OCI-LY1 (cell line): ENCODE measurements around the gene MACIR.

Experiments used
- H2AFZ ChIP-seq: fragments of 200-600 bp; sonication (generic), shearing (Covaris generic); 2 replicates; pipeline ENCODE4 v1.6.0; 2014; ENCODE audit warnings: antibody characterized with exemption, mild to moderate bottlenecking, low read length
- H3F3A ChIP-seq: fragments of 200-600 bp; sonication (generic), shearing (Covaris generic); 2 replicates; pipeline ENCODE4 v1.6.0; 2014; ENCODE audit warnings: mild to moderate bottlenecking, antibody characterized with exemption, low read length, moderate library complexity; ENCODE audit not compliant: insufficient read depth
- H3K27ac ChIP-seq: fragments of 200-600 bp; sonication (generic); 2 replicates; pipeline ENCODE4 v1.5.1; 2014; ENCODE audit warnings: low read length, mixed run types, mild to moderate bottlenecking, low read depth; ENCODE audit not compliant: poor library complexity, severe bottlenecking
- H3K27me3 ChIP-seq: fragments of 200-600 bp; sonication (generic); 2 replicates; pipeline ENCODE4 v1.6.0; 2014; ENCODE audit warnings: antibody characterized with exemption, mild to moderate bottlenecking, low read length, moderate library complexity; ENCODE audit not compliant: insufficient read depth
- H3K36me3 ChIP-seq: fragments of 200-600 bp; sonication (generic); 2 replicates; pipeline ENCODE4 v1.6.1; 2014; ENCODE audit warnings: mild to moderate bottlenecking, antibody characterized with exemption, low read length, moderate library complexity, mixed read lengths; ENCODE audit not compliant: insufficient read depth
- H3K4me1 ChIP-seq: fragments of 200-600 bp; sonication (generic); 2 replicates; pipeline ENCODE4 v1.5.1; 2014; ENCODE audit warnings: mild to moderate bottlenecking, low read length, moderate library complexity; ENCODE audit not compliant: insufficient read depth, severe bottlenecking
- H3K4me2 ChIP-seq: fragments of 200-600 bp; sonication (generic), shearing (Covaris generic); 2 replicates; pipeline ENCODE4 v1.6.1; 2014; ENCODE audit warnings: low read length
- H3K4me3 ChIP-seq: fragments of 200-600 bp; sonication (generic); 2 replicates; pipeline ENCODE4 v1.5.1; 2014; ENCODE audit warnings: low read length, low read depth, mild to moderate bottlenecking, mixed read lengths; ENCODE audit not compliant: poor library complexity, severe bottlenecking
- H3K79me2 ChIP-seq: fragments of 200-600 bp; shearing (Covaris generic); 2 replicates; pipeline ENCODE4 v1.6.1; 2016; ENCODE audit warnings: mixed run types, low read length, mixed read lengths; ENCODE audit not compliant: insufficient read depth
- H3K9ac ChIP-seq: fragments of 200-600 bp; sonication (generic), shearing (Covaris generic); 2 replicates; pipeline ENCODE4 v1.6.1; 2014; ENCODE audit warnings: mild to moderate bottlenecking, low read length, mixed read lengths
- H3K9me2 ChIP-seq: fragments of 200-600 bp; sonication (generic), shearing (Covaris generic); 2 replicates; pipeline ENCODE4 v1.6.1; 2014; ENCODE audit warnings: low read depth, mild to moderate bottlenecking, low read length, mixed read lengths
- H3K9me3 ChIP-seq: fragments of 200-600 bp; shearing (Covaris generic); 2 replicates; pipeline ENCODE4 v1.6.1; 2014; ENCODE audit warnings: low read length, mixed read lengths
- H4K20me1 ChIP-seq: fragments of 200-600 bp; sonication (generic), shearing (Covaris generic); 2 replicates; pipeline ENCODE4 v1.6.0; 2016; ENCODE audit warnings: mild to moderate bottlenecking, low read length; ENCODE audit not compliant: insufficient read depth
- CTCF ChIP-seq: fragments of 200-600 bp; sonication (generic), shearing (Covaris generic); IDR thresholded peaks from 2 replicates; pipeline ENCODE4 v1.5.1; 2017; ENCODE audit warnings: mild to moderate bottlenecking, antibody characterized with exemption, low read length, moderate library complexity, mixed read lengths
- EZH2 ChIP-seq: fragments of 200-600 bp; sonication (generic), shearing (Covaris generic); IDR thresholded peaks from 2 replicates; pipeline ENCODE4 v1.8.0; 2017; ENCODE audit warnings: borderline replicate concordance, mixed run types, mild to moderate bottlenecking, antibody characterized with exemption, low read length, moderate library complexity, mixed read lengths

The MACIR gene

DNA sequence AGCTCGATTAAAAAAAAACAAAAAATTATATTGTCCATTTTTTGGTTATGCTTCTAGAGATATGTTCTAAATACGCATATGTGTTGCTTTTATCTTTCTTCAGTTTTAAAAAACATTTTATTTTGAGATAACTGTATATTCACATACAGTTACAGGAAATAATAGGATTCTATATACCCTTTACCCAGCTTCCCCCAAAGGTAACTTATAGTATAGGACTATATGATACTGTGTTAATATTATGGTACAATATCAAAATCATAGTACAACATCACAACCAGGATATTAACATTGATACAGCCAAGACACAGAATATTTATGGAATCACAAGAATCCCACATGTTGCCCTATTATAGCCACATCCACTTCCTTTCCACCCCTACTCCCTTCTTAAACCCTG is 9.5 kb upstream of the MACIR start:
- Histone ChIP-seq H3K9me3 (no peaks in the 10 kb centered on the region), H3K4me3 (no peak overlapping the region), H3K79me2 (no peaks in the 10 kb centered on the region), H3K4me2 (no peak overlapping the region), H3K9ac (no peak overlapping the region), H3K9me2 (no peaks in the 10 kb centered on the region), H3K36me3 (no peaks in the 10 kb centered on the region), H3K27me3 (no peaks in the 10 kb centered on the region), H3K4me1 (no peaks in the 10 kb centered on the region), H4K20me1 (no peaks in the 10 kb centered on the region), H3F3A (no peaks in the 10 kb centered on the region), H2AFZ (no peak overlapping the region), H3K27ac (no peak overlapping the region)
- TF ChIP-seq EZH2 (no peak), CTCF (no peak)

DNA sequence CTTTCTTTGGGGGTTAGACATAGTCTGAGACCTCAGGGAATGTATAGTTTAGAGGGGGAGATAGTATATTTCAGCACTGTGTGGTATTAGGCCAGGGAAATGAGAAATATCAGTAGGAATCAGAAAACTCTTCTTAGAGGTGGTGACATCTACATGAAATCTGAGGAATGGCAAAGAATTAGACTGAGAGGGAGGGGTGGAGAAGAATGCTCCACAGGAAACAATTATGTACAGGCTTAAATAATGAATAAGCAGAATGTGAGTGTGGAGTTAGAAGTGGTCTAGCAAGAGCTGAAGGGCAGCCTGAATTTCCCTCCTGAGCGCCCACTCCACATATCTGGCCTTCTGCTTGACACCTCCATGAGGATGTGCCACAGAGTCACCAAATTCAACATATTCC is 3.6 kb upstream of the MACIR start:
- Histone ChIP-seq H3K36me3 (no peaks in the 10 kb centered on the region), H3F3A (no peaks in the 10 kb centered on the region), H3K9ac (no peak overlapping the region), H2AFZ (no peak overlapping the region), H3K9me3 (no peaks in the 10 kb centered on the region), H4K20me1 (no peaks in the 10 kb centered on the region), H3K9me2 (no peaks in the 10 kb centered on the region), H3K27me3 (no peaks in the 10 kb centered on the region), H3K4me1 (peaks cover 4% of the 10 kb centered on the region), H3K27ac (no peak overlapping the region), H3K4me3 (no peak overlapping the region), H3K4me2 (no peak overlapping the region), H3K79me2 (no peaks in the 10 kb centered on the region)
- TF ChIP-seq CTCF (no peak), EZH2 (no peak)

- peaks cover 12% of the 10 kb centered on the region for H3K4me1 ChIP-seq
- H3K9me2 ChIP-seq: no peaks in the 10 kb centered on the region
- H3K27ac ChIP-seq: no peak overlapping the region
- H2AFZ ChIP-seq: no peak overlapping the region
- no peaks in the 10 kb centered on the region for H3K9me3 ChIP-seq
- H3K36me3 ChIP-seq: no peaks in the 10 kb centered on the region
- no peaks in the 10 kb centered on the region for H3K27me3 ChIP-seq
- no peaks in the 10 kb centered on the region for H3K79me2 ChIP-seq
- H3K9ac ChIP-seq: no peak overlapping the region
- H3K4me3 ChIP-seq: no peak overlapping the region
- H3F3A ChIP-seq: no peaks in the 10 kb centered on the region
- TF ChIP-seq EZH2 (no peak), CTCF (no peak)
- H4K20me1 ChIP-seq: no peaks in the 10 kb centered on the region
- no peak overlapping the region for H3K4me2 ChIP-seq
Observed at GRCh38 chr5:103255691-103256090, 2.9 kb upstream of the MACIR start.
